B cell (primary cell): Measurements from ENCODE around the gene BTBD8.

Experiments used
- EZH2 ChIP-seq: IDR thresholded peaks from 2 replicates; pipeline ENCODE4 v1.6.1; 2012; ENCODE audit warnings: borderline replicate concordance, low read depth, mild to moderate bottlenecking, moderate library complexity, low read length; ENCODE audit not compliant: insufficient read depth, poor library complexity, severe bottlenecking
- TF ChIP-seq, protein P1 (sequence below): fragments of 200-600 bp; IDR thresholded peaks from one replicate; pipeline ENCODE4 v1.8.0; 2022; ENCODE audit warnings: antibody characterized with exemption, mild to moderate bottlenecking

DNA sequence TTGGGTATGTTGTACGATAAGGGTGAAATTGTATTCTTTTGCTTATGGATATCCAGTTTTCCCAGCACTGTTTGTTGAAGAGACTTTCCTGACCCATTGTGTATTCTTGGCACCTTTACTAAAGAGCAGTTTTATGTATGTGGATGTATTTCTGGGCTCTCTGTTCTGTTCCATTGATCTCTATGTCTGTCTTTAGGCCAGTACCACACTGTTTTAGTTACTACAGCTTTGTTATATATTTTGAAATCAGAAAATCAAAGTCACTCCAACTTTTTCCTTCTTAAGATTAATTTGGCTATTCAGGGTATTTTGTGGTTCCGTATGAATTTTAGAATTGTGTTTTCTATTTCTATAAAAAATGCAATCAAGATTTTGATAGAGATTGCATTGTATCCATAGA is 74.8 kb downstream of the BTBD8 start:
- no peak for TF ChIP-seq EZH2
- TF ChIP-seq, protein P1, sequence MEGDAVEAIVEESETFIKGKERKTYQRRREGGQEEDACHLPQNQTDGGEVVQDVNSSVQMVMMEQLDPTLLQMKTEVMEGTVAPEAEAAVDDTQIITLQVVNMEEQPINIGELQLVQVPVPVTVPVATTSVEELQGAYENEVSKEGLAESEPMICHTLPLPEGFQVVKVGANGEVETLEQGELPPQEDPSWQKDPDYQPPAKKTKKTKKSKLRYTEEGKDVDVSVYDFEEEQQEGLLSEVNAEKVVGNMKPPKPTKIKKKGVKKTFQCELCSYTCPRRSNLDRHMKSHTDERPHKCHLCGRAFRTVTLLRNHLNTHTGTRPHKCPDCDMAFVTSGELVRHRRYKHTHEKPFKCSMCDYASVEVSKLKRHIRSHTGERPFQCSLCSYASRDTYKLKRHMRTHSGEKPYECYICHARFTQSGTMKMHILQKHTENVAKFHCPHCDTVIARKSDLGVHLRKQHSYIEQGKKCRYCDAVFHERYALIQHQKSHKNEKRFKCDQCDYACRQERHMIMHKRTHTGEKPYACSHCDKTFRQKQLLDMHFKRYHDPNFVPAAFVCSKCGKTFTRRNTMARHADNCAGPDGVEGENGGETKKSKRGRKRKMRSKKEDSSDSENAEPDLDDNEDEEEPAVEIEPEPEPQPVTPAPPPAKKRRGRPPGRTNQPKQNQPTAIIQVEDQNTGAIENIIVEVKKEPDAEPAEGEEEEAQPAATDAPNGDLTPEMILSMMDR: no peak
